Stomach (tissue), 4 donors: ENCODE data around the gene LPIN3.

Experiments used
- POLR2A ChIP-seq, 4 donors: fragments of 450-650 bp; IDR thresholded peaks; one replicate each; pipeline ENCODE4 v1.6.1; 2016; ENCODE audit warnings: antibody characterized with exemption in 4 of 4, control low read depth in 2 of 4, mild to moderate bottlenecking in 1 of 4, moderate library complexity in 1 of 4
- TF ChIP-seq, protein P1 (sequence below), 7 experiments: fragments of 450-650 bp in 4 of 7; fragments of 200-600 bp in 3 of 7; sonication (generic) in 3 of 7; IDR thresholded peaks; one replicate each; pipeline ENCODE4 v1.5.1; 2016 to 2019; ENCODE audit warnings: antibody characterized with exemption in 7 of 7, control low read depth in 2 of 7, mild to moderate bottlenecking in 1 of 7

DNA sequence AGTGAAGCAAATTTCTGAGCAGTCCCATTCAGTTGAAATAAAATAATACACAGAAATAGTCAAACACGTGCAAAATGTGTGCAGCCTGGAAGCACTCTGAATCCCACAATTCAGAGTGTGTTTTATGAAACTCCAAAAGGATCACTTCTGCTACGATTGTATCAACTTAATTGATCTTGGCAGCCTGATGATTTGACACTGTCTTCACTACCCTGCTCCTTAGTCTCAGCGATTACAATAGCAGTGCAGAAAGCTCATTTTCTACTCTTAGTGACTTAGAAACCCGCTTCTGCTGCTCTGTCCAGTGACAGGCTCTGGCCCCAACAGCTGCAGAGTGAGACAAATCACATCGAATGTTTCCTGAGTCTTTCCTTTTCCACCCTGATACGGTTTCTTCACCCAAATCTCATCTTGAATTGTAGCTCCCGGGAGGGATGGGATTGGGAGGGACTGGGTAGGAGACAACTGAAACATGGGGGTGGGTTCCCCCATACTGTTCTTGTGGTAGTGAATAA, 42.2 kb downstream of the LPIN3 start:
- TF ChIP-seq, protein P1, sequence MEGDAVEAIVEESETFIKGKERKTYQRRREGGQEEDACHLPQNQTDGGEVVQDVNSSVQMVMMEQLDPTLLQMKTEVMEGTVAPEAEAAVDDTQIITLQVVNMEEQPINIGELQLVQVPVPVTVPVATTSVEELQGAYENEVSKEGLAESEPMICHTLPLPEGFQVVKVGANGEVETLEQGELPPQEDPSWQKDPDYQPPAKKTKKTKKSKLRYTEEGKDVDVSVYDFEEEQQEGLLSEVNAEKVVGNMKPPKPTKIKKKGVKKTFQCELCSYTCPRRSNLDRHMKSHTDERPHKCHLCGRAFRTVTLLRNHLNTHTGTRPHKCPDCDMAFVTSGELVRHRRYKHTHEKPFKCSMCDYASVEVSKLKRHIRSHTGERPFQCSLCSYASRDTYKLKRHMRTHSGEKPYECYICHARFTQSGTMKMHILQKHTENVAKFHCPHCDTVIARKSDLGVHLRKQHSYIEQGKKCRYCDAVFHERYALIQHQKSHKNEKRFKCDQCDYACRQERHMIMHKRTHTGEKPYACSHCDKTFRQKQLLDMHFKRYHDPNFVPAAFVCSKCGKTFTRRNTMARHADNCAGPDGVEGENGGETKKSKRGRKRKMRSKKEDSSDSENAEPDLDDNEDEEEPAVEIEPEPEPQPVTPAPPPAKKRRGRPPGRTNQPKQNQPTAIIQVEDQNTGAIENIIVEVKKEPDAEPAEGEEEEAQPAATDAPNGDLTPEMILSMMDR (IDR thresholded peaks at IDR 0.05) = no peak
- TF ChIP-seq POLR2A (IDR thresholded peaks at IDR 0.05) = no peak
